Spleen (tissue), 7 donors: ENCODE measurements around the gene RIMS3.

Experiments
- POLR2A ChIP-seq, 3 donors: fragments of 450-650 bp; IDR thresholded peaks; one replicate each; pipeline ENCODE4 v1.5.1; 2017; ENCODE audit warnings: antibody characterized with exemption in 3 of 3, mild to moderate bottlenecking in 1 of 3
- TF ChIP-seq, protein P1 (sequence below), 11 experiments: fragments of 200-600 bp in 7 of 11; fragments of 450-650 bp in 4 of 11; sonication (generic) in 4 of 11; IDR thresholded peaks in 8 of 11; conservative IDR thresholded peaks in 3 of 11; 1 replicate in 7 of 11; 2 replicates in 4 of 11; pipeline versions ENCODE4 v1.4.0 to v1.8.0; 2016 to 2021; ENCODE audit warnings: antibody characterized with exemption in 11 of 11, inconsistent platforms in 4 of 11, mild to moderate bottlenecking in 1 of 11
- donor health status: DM: no; HTN: no; CAD: no; lungs with moderate emphysema.
- donor health status: DM: no; HTN: no; CAD: no.
- donor health status: DM: no; HTN: no; CAD: no.

GRCh38 chr1:40673452-40673851, 8.0 kb upstream of the RIMS3 start:
- TF ChIP-seq, protein P1, sequence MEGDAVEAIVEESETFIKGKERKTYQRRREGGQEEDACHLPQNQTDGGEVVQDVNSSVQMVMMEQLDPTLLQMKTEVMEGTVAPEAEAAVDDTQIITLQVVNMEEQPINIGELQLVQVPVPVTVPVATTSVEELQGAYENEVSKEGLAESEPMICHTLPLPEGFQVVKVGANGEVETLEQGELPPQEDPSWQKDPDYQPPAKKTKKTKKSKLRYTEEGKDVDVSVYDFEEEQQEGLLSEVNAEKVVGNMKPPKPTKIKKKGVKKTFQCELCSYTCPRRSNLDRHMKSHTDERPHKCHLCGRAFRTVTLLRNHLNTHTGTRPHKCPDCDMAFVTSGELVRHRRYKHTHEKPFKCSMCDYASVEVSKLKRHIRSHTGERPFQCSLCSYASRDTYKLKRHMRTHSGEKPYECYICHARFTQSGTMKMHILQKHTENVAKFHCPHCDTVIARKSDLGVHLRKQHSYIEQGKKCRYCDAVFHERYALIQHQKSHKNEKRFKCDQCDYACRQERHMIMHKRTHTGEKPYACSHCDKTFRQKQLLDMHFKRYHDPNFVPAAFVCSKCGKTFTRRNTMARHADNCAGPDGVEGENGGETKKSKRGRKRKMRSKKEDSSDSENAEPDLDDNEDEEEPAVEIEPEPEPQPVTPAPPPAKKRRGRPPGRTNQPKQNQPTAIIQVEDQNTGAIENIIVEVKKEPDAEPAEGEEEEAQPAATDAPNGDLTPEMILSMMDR (IDR thresholded peaks at IDR 0.05 in 8 of 11, conservative IDR thresholded peaks at IDR 0.05 in 3 of 11): no peak
- TF ChIP-seq POLR2A (IDR thresholded peaks at IDR 0.05): no peak
